ENCODE measurements around the gene PAX5.

The PAX5 gene

DNA sequence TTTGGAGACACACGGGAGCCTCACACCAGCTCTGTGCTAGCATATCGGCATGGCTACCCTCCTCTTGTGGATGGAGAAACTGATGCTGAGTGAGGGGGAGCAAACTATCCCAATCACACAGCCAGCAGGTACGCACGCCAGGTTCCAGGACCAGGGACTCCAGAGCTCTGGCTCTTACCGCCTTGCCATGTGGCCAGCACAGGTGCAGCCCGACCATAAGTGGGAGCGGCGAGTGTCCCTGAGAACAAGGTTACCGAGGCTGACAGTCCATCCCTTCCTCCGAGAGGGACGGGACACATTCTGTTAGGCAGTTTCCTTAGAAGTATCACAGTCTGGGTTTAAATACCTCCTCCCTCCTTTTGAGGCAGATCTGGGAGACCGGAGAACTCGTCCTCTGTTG is 86.0 kb downstream of the PAX5 start:
- TF ChIP-seq, protein P1, sequence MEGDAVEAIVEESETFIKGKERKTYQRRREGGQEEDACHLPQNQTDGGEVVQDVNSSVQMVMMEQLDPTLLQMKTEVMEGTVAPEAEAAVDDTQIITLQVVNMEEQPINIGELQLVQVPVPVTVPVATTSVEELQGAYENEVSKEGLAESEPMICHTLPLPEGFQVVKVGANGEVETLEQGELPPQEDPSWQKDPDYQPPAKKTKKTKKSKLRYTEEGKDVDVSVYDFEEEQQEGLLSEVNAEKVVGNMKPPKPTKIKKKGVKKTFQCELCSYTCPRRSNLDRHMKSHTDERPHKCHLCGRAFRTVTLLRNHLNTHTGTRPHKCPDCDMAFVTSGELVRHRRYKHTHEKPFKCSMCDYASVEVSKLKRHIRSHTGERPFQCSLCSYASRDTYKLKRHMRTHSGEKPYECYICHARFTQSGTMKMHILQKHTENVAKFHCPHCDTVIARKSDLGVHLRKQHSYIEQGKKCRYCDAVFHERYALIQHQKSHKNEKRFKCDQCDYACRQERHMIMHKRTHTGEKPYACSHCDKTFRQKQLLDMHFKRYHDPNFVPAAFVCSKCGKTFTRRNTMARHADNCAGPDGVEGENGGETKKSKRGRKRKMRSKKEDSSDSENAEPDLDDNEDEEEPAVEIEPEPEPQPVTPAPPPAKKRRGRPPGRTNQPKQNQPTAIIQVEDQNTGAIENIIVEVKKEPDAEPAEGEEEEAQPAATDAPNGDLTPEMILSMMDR (IDR thresholded peaks at IDR 0.05; ENCODE audit: extremely low read depth, missing control alignments), result no peak

DNA sequence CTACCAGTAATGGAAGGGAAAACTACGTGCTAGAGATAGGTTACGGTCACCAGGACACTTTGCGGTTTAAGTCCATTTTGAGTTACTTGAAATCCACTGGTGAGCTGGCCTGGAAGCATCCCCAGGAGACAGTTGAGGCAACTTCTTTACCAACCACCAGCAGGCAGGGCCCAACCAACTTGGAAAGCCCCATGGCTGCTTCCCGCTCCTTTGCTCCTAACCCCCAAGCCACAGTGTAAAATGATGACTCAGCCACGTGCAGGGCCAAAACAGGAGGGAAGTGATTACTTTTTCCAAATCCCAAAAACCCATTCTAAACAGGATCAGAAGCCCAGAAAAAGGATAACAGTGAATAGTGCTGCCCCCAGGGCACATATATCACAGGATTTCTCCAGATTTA is 87.4 kb downstream of the PAX5 start:
- TF ChIP-seq, protein P1 (IDR thresholded peaks at IDR 0.05; ENCODE audit: extremely low read depth, missing control alignments), result no peak
- DNase-seq (ENCODE audit: low spot score), result no peak

More for the DNA sequence above, 86.0 kb downstream of the PAX5 start:
- DNase-seq (ENCODE audit: low spot score), result no peak

DNA sequence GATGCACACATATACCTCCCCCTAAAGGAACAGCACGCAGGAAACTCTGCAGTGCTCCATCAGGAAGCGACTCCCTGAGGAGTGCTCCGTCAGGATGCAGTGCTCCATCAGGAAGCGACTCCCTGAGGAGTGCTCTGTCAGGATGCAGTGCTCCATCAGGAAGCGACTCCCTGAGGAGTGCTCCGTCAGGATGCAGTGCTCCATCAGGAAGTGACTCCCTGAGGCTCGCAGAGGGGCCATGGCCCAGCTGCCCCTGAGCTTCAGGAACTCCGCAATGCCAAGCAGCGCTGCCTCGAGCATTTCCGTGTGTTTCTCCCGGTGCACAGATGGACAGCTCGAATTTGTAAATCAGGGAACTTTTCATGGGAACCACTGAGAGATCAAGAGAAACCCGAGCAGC is 88.1 kb downstream of the PAX5 start:
- DNase-seq (ENCODE audit: low spot score), result no peak
- TF ChIP-seq, protein P1 (IDR thresholded peaks at IDR 0.05; ENCODE audit: extremely low read depth, missing control alignments), result no peak

DNA sequence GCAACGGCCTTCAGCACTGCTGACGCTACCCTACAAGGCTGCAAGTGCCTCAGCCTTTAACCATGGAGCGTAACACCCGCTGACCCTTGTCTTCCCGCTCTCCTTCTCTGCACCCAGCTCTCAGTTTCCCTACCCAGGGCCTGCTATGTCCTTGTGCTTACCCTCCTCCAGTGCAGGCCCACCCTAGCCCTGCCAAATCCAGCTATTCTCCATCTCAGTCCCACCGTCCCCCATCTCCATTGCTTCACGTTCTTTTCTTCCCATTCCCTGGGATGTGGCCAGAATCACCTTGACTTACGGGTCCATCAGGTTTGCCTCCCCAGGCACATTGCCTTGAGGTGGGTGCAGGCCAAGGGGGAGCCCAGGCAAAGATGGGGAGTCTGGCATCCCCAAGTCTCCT is 91.2 kb downstream of the PAX5 start:
- TF ChIP-seq, protein P1 (IDR thresholded peaks at IDR 0.05; ENCODE audit: extremely low read depth, missing control alignments), result no peak
- no peak for DNase-seq (ENCODE audit: low spot score)

DNA sequence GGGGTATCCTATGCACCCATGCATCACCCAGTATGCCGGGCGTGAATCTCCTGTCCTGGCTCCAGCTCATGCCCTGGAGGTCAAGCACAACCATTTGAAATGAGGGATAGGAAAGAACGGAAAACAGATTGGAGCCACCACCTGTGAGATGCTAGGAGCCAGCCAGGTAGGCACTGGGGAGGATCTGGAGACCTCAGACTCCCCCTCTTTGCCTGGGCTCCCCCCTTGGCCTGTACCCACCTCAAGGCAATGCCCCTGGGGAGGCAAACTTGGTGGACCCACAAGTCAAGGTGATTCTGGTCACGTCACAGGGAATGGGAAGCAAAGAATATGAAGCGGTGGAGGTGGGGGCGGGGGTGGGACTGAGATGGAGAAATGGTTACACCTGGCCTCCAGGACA is 92.6 kb downstream of the PAX5 start:
- no peak for DNase-seq (ENCODE audit: low spot score)
- TF ChIP-seq, protein P1 (IDR thresholded peaks at IDR 0.05; ENCODE audit: extremely low read depth, missing control alignments), result no peak

DNA sequence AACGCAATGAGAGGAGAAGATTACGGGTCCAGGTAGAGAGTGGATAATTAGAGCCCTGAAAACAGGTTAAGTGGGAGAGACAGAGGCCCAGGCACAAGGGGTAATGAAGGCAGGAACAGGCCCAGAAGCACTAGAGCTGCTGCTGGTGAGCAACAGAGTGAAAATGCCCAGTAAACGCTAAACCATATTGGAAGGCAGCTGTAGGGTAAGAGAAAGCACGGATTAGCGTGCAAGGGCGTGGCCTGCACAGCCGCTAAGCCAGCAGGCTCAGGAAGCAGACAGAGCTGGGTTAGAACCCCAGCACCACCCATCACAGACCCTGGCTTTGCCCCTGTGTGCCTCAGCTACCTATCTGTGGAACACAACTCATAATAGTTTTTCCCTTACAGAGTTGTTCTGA is 93.2 kb downstream of the PAX5 start:
- TF ChIP-seq, protein P1 (IDR thresholded peaks at IDR 0.05; ENCODE audit: extremely low read depth, missing control alignments), result no peak
- DNase-seq (ENCODE audit: low spot score), result no peak

DNA sequence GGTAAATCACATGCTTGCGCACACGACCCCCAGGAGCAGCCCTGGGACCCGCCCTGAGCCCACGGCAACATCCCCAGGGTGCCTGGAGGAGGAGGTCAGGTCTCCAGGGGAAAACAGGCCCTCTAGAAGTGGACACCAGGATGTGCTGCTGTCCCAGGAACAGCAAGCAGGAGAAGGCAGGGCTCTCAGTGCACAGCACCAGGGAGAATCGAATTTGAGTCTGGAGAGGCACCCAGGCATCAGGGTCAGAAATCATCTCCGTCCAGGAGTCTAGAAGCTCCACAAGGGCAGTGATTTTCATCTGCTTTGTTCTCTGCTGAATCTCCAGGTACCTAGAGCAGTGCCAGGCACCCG is 93.6 kb downstream of the PAX5 start:
- TF ChIP-seq, protein P1 (IDR thresholded peaks at IDR 0.05; ENCODE audit: extremely low read depth, missing control alignments), result no peak
- DNase-seq (ENCODE audit: low spot score), result no peak

All from GM20000 (cell line).